Right atrium auricular region (tissue), 2 donors: ENCODE results near the gene RBM34. TPM values are rescaled to one million over a fixed set of nuclear protein-coding genes. Genes with fewer than 3 reads are reported as not detected.
"Not testable (repeated sequence)": the region's sequence is repeated elsewhere in the genome, so short reads cannot be mapped to it uniquely, and the experiment has no call there.

Source experiments
- DNase-seq: peaks from one replicate; pipeline ENCODE4 v3.0.0-alpha.2; 2019; ENCODE audit warnings: low spot score
- H3K27ac ChIP-seq, 2 donors: fragments of 200-600 bp; sonication (generic); 1 replicate in 1 of 2; 2 replicates in 1 of 2; pipeline ENCODE4 v1.5.1; 2016 to 2019
- H3K27me3 ChIP-seq, 2 donors: fragments of 200-600 bp; sonication (generic); one replicate each; pipeline versions ENCODE4 v1.5.1 to v1.6.0; 2017 to 2019
- H3K36me3 ChIP-seq: fragments of 200-600 bp; sonication (generic); one replicate; pipeline ENCODE4 v1.5.1; 2016
- H3K4me1 ChIP-seq, 2 donors: fragments of 200-600 bp; sonication (generic); one replicate each; pipeline versions ENCODE4 v1.5.1 to v1.6.0; 2017 to 2019
- H3K4me3 ChIP-seq, 2 donors: fragments of 200-600 bp; sonication (generic); 1 replicate in 1 of 2; 2 replicates in 1 of 2; pipeline ENCODE4 v1.5.1; 2017 to 2019; ENCODE audit warnings: mild to moderate bottlenecking in 1 of 2, moderate library complexity in 1 of 2
- H3K9me3 ChIP-seq, 2 donors: fragments of 200-600 bp; sonication (generic); one replicate each; pipeline ENCODE4 v1.5.1; 2019
- total RNA-seq, 2 donors: library from RNA; depleted of rRNA; stranded (reverse); fragments of >200 nt; gene quantifications; one replicate each; pipeline ENCODE4 v1.1.0, GENCODE V29; 2016
- TF ChIP-seq, protein P1 (sequence below), 2 donors: fragments of 200-600 bp; sonication (generic); IDR thresholded peaks; one replicate each; pipeline ENCODE4 v1.5.1; 2019; ENCODE audit warnings: antibody characterized with exemption in 2 of 2

Gene RBM34
- total RNA-seq, 2 donors from 2014 or later, result 33.5 to 43.7 TPM

DNA sequence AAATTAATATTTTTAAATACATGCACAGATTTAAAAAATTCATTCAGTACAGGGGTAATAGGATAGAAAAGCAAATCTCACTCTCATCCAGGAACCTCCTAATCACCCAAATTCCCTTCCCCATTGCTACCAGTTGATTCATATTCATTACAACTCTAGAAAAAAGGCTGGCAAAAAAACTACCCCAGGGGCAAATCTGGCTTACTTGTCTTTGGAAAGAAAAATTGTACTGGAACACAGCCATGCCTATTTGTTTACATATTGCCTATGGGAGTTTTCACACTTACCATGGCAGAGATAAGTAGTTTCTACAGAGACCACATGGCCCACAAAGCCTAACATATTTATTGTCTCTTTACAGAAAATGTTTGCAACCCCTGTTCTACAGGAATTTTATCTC is 8.9 kb upstream of the RBM34 start:
- Histone ChIP-seq H3K4me1 (no peaks in the 10 kb centered on the region), H3K4me3 (no peak overlapping the region), H3K27me3 (no peaks in the 10 kb centered on the region), H3K9me3 (no peaks in the 10 kb centered on the region), H3K27ac (no peak overlapping the region), H3K36me3 (peaks cover 52% of the 10 kb centered on the region)
- DNase-seq, result no peak
- TF ChIP-seq, protein P1, sequence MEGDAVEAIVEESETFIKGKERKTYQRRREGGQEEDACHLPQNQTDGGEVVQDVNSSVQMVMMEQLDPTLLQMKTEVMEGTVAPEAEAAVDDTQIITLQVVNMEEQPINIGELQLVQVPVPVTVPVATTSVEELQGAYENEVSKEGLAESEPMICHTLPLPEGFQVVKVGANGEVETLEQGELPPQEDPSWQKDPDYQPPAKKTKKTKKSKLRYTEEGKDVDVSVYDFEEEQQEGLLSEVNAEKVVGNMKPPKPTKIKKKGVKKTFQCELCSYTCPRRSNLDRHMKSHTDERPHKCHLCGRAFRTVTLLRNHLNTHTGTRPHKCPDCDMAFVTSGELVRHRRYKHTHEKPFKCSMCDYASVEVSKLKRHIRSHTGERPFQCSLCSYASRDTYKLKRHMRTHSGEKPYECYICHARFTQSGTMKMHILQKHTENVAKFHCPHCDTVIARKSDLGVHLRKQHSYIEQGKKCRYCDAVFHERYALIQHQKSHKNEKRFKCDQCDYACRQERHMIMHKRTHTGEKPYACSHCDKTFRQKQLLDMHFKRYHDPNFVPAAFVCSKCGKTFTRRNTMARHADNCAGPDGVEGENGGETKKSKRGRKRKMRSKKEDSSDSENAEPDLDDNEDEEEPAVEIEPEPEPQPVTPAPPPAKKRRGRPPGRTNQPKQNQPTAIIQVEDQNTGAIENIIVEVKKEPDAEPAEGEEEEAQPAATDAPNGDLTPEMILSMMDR (IDR thresholded peaks at IDR 0.05), result no peak

DNA sequence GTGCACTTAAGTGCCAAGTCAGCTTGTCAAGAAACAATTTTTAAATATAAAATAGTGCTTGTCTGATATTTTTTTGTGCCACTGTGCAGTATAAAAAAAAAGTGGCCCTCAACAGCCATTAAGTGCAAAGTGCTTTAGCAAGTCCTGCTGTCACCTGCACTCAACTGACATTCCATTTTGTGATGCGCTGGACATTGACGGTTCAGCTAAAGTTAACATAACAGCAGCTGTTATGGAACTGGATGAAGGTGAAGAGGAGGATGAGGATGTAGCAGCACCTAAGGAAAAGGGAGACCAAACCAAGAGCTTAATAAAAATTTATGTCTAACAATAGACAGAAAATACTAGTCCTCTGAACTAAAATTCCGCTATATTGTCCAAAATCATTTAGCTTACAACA is 7.3 kb upstream of the RBM34 start:
- H3K4me1 ChIP-seq, result no peaks in the 10 kb centered on the region
- H3K9me3 ChIP-seq, result no peaks in the 10 kb centered on the region
- TF ChIP-seq, protein P1 (IDR thresholded peaks at IDR 0.05), result no peak
- DNase-seq, result no peak
- H3K4me3 ChIP-seq, result no peak overlapping the region
- H3K27me3 ChIP-seq, result no peaks in the 10 kb centered on the region
- H3K27ac ChIP-seq, result no peak overlapping the region
- peaks cover 43% of the 10 kb centered on the region for H3K36me3 ChIP-seq

- TF ChIP-seq, protein P1 (IDR thresholded peaks at IDR 0.05), result no peak
- no peak for DNase-seq
- H3K27ac ChIP-seq, result peak overlapping the region; percentile 87 to 89
- H3K4me3 ChIP-seq, result peak overlapping the region; percentile 62 to 72
- H3K27me3 ChIP-seq, result no peaks in the 10 kb centered on the region
- H3K4me1 ChIP-seq, result peaks cover 0 to 15% of the 10 kb centered on the region in 2 donors
- peaks cover 7% of the 10 kb centered on the region for H3K36me3 ChIP-seq
- H3K9me3 ChIP-seq, result no peaks in the 10 kb centered on the region
Measured at GRCh38 chr1:235161685-235162327, 756 bp upstream of the RBM34 start.

DNA sequence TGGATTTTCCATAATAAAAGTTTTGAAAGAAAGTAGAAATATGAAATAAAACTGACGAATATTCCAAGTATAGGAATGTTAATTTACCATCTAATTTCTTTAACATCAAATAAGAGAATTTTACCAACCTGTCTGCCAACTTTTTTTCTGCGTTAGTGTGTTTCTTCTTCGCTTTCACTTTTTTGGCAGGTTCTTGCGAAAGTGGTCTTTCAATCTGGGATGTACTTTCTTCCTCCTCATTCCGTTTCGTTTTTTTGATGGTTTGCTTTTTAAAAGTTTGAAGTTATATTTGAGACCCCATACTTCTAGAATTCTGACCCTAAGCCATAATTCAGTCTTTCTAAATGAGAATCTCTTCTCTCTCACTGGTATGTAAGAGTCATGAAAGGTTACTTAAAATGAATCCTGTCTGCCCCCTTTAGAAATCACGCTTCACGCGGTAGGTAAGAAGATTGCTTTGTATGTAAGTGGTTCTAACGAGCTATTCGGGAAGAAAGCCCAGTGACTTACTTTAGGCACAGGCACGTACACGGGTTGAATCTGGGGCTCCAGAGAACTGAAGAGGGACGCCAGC is 580 bp downstream of the RBM34 start:
- TF ChIP-seq, protein P1 (IDR thresholded peaks at IDR 0.05), result no peak
- Histone ChIP-seq H3K4me1 (peaks cover 0 to 15% of the 10 kb centered on the region in 2 donors), H3K27ac (peak overlapping the region; percentile 87 to 89), H3K4me3 (peak overlapping the region; percentile 62 to 72), H3K27me3 (no peaks in the 10 kb centered on the region), H3K36me3 (peaks cover 14% of the 10 kb centered on the region), H3K9me3 (no peaks in the 10 kb centered on the region)
- DNase-seq, result no peak

DNA sequence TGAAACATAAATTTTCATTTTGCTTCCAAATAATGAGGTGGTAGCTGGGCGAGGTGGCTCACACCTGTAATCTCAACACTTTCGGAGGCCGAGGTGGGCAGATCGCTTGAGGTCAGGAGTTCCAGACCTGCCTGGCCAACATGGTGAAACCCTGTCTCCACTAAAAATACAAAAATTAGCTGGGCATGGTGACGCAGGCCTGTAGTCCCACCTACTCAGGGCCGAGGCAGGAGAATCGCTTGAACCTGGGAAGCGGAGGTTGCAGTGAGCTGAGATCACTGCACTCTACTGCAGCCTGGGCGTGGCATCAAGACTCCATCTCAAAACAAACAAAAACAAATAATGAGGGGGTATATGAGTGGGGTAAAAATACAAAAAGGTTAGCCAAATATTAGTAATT is 1.1 kb downstream of the RBM34 start:
- H3K36me3 ChIP-seq, result peaks cover 15% of the 10 kb centered on the region
- not testable (repeated sequence) for DNase-seq, H3K27me3 ChIP-seq, H3K9me3 ChIP-seq, H3K27ac ChIP-seq
- peak overlapping the region in 1 of 2 donors; percentile 72 for H3K4me3 ChIP-seq
- peaks cover 0 to 15% of the 10 kb centered on the region in 2 donors for H3K4me1 ChIP-seq

DNA sequence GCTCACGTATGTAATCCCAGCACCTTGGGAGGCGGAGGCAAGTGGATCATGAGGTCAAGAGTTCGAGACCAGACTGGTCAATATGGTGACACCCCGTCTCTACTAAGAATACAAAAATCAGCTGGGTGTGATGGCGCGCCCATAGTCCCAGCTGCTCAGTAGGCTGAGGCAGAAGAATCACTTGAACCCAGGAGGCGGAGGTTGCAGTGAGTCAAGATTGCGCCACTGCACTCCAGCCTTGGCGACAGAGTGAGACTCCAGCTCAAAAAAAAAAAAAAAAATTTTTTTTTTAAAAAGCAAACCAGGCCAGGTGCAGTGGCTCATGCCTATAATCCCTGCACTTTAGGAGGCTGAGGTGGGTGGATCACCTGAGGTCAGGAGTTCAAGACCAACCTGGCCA is 1.8 kb downstream of the RBM34 start:
- H3K27me3 ChIP-seq, H3K27ac ChIP-seq, DNase-seq, H3K4me3 ChIP-seq, H3K9me3 ChIP-seq: not testable (repeated sequence)
- Histone ChIP-seq H3K4me1 (peaks cover 0 to 15% of the 10 kb centered on the region in 2 donors), H3K36me3 (peaks cover 21% of the 10 kb centered on the region)

- Histone ChIP-seq H3K9me3 (no peaks in the 10 kb centered on the region), H3K36me3 (peaks cover 27% of the 10 kb centered on the region), H3K4me3 (no peak overlapping the region), H3K27ac (no peak overlapping the region), H3K27me3 (no peaks in the 10 kb centered on the region), H3K4me1 (peaks cover 0 to 15% of the 10 kb centered on the region in 2 donors)
- TF ChIP-seq, protein P1 (IDR thresholded peaks at IDR 0.05), result no peak
- no peak for DNase-seq
Measured at GRCh38 chr1:235158680-235159079, 2.4 kb downstream of the RBM34 start.
